ENCODE data around the gene KLK13.

The KLK13 gene

GRCh38 chr19:51010066-51010795, 54.7 kb downstream of the KLK13 start:
- no peak overlapping the region for H3K4me3 ChIP-seq (ENCODE audit: low read length)
- TF ChIP-seq ZNF274 (IDR thresholded peaks at IDR 0.05; ENCODE audit: low read depth, low read length) = no peak

- H3K4me3 ChIP-seq (ENCODE audit: low read length) = no peak overlapping the region
- TF ChIP-seq ZNF274 (IDR thresholded peaks at IDR 0.05; ENCODE audit: low read depth, low read length) = no peak
These were observed 55.6 kb downstream of the KLK13 start for GRCh38 chr19:51009061-51009891.

- H3K4me3 ChIP-seq (ENCODE audit: low read length) = no peak overlapping the region
- TF ChIP-seq ZNF274 (IDR thresholded peaks at IDR 0.05; ENCODE audit: low read depth, low read length) = no peak
These were observed 57.4 kb downstream of the KLK13 start for GRCh38 chr19:51007488-51007887.

- no peak overlapping the region for H3K4me3 ChIP-seq (ENCODE audit: low read length)
- TF ChIP-seq ZNF274 (IDR thresholded peaks at IDR 0.05; ENCODE audit: low read depth, low read length) = no peak
These were observed 58.5 kb downstream of the KLK13 start for GRCh38 chr19:51006406-51006805.
